ENCODE data around the gene WDR88.

- TF ChIP-seq USF2 (IDR thresholded peaks at IDR 0.05; ENCODE audit: low read depth, low read length): no peak
- no peak for TF ChIP-seq FOS (IDR thresholded peaks at IDR 0.05; ENCODE audit: low read depth, low read length)
- TF ChIP-seq ELK1 (IDR thresholded peaks at IDR 0.05; ENCODE audit: borderline replicate concordance, low read depth, low read length): no peak
- no peak for TF ChIP-seq CTCF (conservative IDR thresholded peaks at IDR 0.05; ENCODE audit: low read depth, low read length)
- TF ChIP-seq CEBPB (IDR thresholded peaks at IDR 0.05; ENCODE audit: low read depth, low read length): no peak
- TF ChIP-seq POLR2A (IDR thresholded peaks at IDR 0.05; ENCODE audit: low read depth, low read length): no peak
- TF ChIP-seq BHLHE40 (IDR thresholded peaks at IDR 0.05; ENCODE audit: low read depth, low read length): no peak
These were observed 66.3 kb downstream of the WDR88 start for GRCh38 chr19:33198169-33198568.

Data from IMR-90 (cell line).